A549 (cell line): ENCODE measurements around the gene NFILZ. TPM values are rescaled to one million over a fixed set of nuclear protein-coding genes. Genes with fewer than 3 reads are reported as not detected.

Experiments
- ATAC-seq, 2 experiments: fragments of 200-7000 bp in 1 of 2; fragments of >200 bp in 1 of 2; cut with Nextera tagmentation in 1 of 2; cut with Tn5 transposase in 1 of 2; 3 replicates each; pipeline versions ENCODE4 v1.8.0 to v1.9.1; 2018 to 2020; ENCODE audit warnings: mild to moderate bottlenecking in 1 of 2, moderate library complexity in 1 of 2
- CTCF ChIA-PET: fragments of 300-600 bp; sonication (Branson Sonifier 250); formaldehyde crosslinking; extraction: SDS; loops from one replicate; lab custom pipeline; 2021; ENCODE audit warnings: antibody characterized with exemption, inconsistent platforms; lab: Yijun Ruan, JAX
- POLR2A ChIA-PET: fragments of 350-600 bp; formaldehyde crosslinking; extraction: SDS; loops from one replicate; lab custom pipeline; 2021; ENCODE audit warnings: antibody characterized with exemption, inconsistent platforms; lab: Yijun Ruan, JAX
- DNase-seq, 2 experiments: peaks; one replicate each; pipeline versions ENCODE4 v3.0.0 to v3.0.0-alpha.2; 2011 to 2016; ENCODE audit warnings: low read depth in 1 of 2, low spot score in 1 of 2
- FAIRE-seq: peaks from 2 replicates; lab custom pipeline; 2011; peaks lifted over from hg19 to GRCh38; lab: Jason Lieb, UNC
- H3K27ac ChIP-seq, 2 experiments: fragments of >200 bp; sonication (Bioruptor Twin); formaldehyde crosslinking; 3 replicates each; pipeline ENCODE4 v1.5.1; 2016 to 2017
- H3K4me1 ChIP-seq: fragments of >200 bp; sonication (Bioruptor Twin); formaldehyde crosslinking; 3 replicates; pipeline ENCODE4 v1.6.1; 2016
- H3K4me2 ChIP-seq: fragments of >200 bp; sonication (Bioruptor Twin); formaldehyde crosslinking; 3 replicates; pipeline ENCODE4 v1.6.1; 2016
- H3K4me3 ChIP-seq: fragments of >200 bp; sonication (Bioruptor Twin); formaldehyde crosslinking; 3 replicates; pipeline ENCODE4 v1.5.1; 2016
- H3K9me3 ChIP-seq: fragments of >200 bp; sonication (Bioruptor Twin); formaldehyde crosslinking; 3 replicates; pipeline ENCODE4 v1.6.1; 2016
- BCL3 ChIP-seq: fragments of >200 bp; sonication (Bioruptor Twin); formaldehyde crosslinking; IDR thresholded peaks from 3 replicates; pipeline ENCODE4 v1.6.1; 2016
- CBX8 ChIP-seq: fragments of 200-600 bp; sonication (generic); IDR thresholded peaks from 2 replicates; pipeline ENCODE4 v1.6.1; 2016
- CHD4 ChIP-seq: fragments of 200-600 bp; sonication (generic); IDR thresholded peaks from 2 replicates; pipeline ENCODE4 v1.6.1; 2016; ENCODE audit warnings: antibody characterized with exemption, mild to moderate bottlenecking, borderline replicate concordance
- E2F6 ChIP-seq: IDR thresholded peaks from 2 replicates; pipeline ENCODE4 v1.6.1; 2012; ENCODE audit warnings: low read depth, borderline replicate concordance
- EHF ChIP-seq: fragments of 250-450 bp; sonication (Bioruptor Pico); IDR thresholded peaks from 2 replicates; pipeline ENCODE4 v1.5.0; 2020; ENCODE audit warnings: mild to moderate bottlenecking
- EHMT2 ChIP-seq: fragments of 200-600 bp; sonication (generic); IDR thresholded peaks from 2 replicates; pipeline ENCODE4 v1.6.1; 2016; ENCODE audit warnings: antibody characterized with exemption, low read depth, mild to moderate bottlenecking, moderate library complexity
- ELK1 ChIP-seq: fragments of 150-350 bp; IDR thresholded peaks from 2 replicates; pipeline ENCODE4 v1.6.1; 2014; ENCODE audit warnings: low read depth, mild to moderate bottlenecking, low read length
- FOXS1 ChIP-seq: fragments of 250-450 bp; sonication (Bioruptor Pico); IDR thresholded peaks from 2 replicates; pipeline ENCODE4 v1.5.0; 2020; ENCODE audit warnings: mild to moderate bottlenecking, moderate library complexity
- GATA3 ChIP-seq: IDR thresholded peaks from 2 replicates; pipeline ENCODE4 v1.6.1; 2012; ENCODE audit warnings: borderline replicate concordance
- HDAC2 ChIP-seq: fragments of 200-600 bp; sonication (generic); IDR thresholded peaks from 2 replicates; pipeline ENCODE4 v1.6.1; 2016
- HES2 ChIP-seq: fragments of >200 bp; sonication (Bioruptor Twin); formaldehyde crosslinking; IDR thresholded peaks from 2 replicates; pipeline ENCODE4 v1.6.1; 2016
- HEYL ChIP-seq: fragments of 250-450 bp; sonication (Bioruptor Pico); IDR thresholded peaks from 2 replicates; pipeline ENCODE4 v1.8.0; 2021; ENCODE audit warnings: mild to moderate bottlenecking, moderate library complexity
- HMGXB4 ChIP-seq: fragments of 250-450 bp; sonication (Bioruptor Pico); IDR thresholded peaks from 2 replicates; pipeline ENCODE4 v1.5.0; 2021; ENCODE audit warnings: mild to moderate bottlenecking, moderate library complexity, borderline replicate concordance
- HOXB13 ChIP-seq: fragments of 250-450 bp; sonication (Bioruptor Pico); IDR thresholded peaks from 2 replicates; pipeline ENCODE4 v1.5.0; 2020; ENCODE audit warnings: low read depth, mild to moderate bottlenecking, moderate library complexity
- KDM1A ChIP-seq: fragments of 200-600 bp; sonication (generic); IDR thresholded peaks from 2 replicates; pipeline ENCODE4 v1.6.1; 2016; ENCODE audit warnings: low read depth, mild to moderate bottlenecking
- MYC ChIP-seq: IDR thresholded peaks from 2 replicates; pipeline ENCODE4 v1.6.1; 2012; ENCODE audit warnings: mild to moderate bottlenecking, inconsistent platforms, low read length, improper control_type of control experiment, borderline replicate concordance
- NFE2L2 ChIP-seq: fragments of 150-350 bp; conservative IDR thresholded peaks from 2 replicates; pipeline ENCODE4 v1.6.1; 2014; ENCODE audit warnings: low read length
- NPAS2 ChIP-seq: fragments of 250-450 bp; sonication (Bioruptor Pico); IDR thresholded peaks from 2 replicates; pipeline ENCODE4 v1.8.0; 2022; ENCODE audit warnings: mild to moderate bottlenecking, moderate library complexity, borderline replicate concordance
- RCOR1 ChIP-seq: fragments of 150-350 bp; IDR thresholded peaks from 2 replicates; pipeline ENCODE4 v1.6.1; 2014; ENCODE audit warnings: antibody characterized with exemption, low read length, low read depth
- RFX5 ChIP-seq: fragments of 450-650 bp; IDR thresholded peaks from 2 replicates; pipeline ENCODE4 v1.7.1; 2014; ENCODE audit warnings: antibody characterized with exemption, mild to moderate bottlenecking, moderate library complexity
- RNF2 ChIP-seq: fragments of 200-600 bp; sonication (generic); IDR thresholded peaks from 2 replicates; pipeline ENCODE4 v1.6.1; 2016; ENCODE audit warnings: low read depth, mild to moderate bottlenecking, antibody characterized with exemption, moderate library complexity, borderline replicate concordance
- ZC3H11A ChIP-seq: fragments of 450-650 bp; IDR thresholded peaks from 2 replicates; pipeline ENCODE4 v1.6.1; 2014; ENCODE audit warnings: antibody characterized with exemption, mild to moderate bottlenecking
- ZNF302 ChIP-seq: fragments of 250-450 bp; sonication (Bioruptor Pico); IDR thresholded peaks from 2 replicates; pipeline ENCODE4 v1.9.0; 2021; ENCODE audit warnings: inconsistent platforms, mild to moderate bottlenecking, moderate library complexity
- WGBS: methylation state at CpG from one replicate; pipeline ENCODE4 v1.1.6; 2017; ENCODE audit errors: missing lambda C conversion rate; 5-methylcytosine and 5-hydroxymethylcytosine counted together
- polyA plus RNA-seq, 4 experiments: library from polyadenylated mRNA; depleted of rRNA in 3 of 4; stranded (reverse); fragments of >200 nt; fragmentation: RNase III in 1 of 4; extraction: RNeasy Plus Mini Kit Qiagen cat#74134 plus additional on column Dnase treatment in 1 of 4; gene quantifications; 2 replicates in 3 of 4; 3 replicates in 1 of 4; pipeline ENCODE4 v1.2.3, GENCODE V29; 2011 to 2017

Gene NFILZ
- polyA plus RNA-seq, 2 of the 4 experiments (the other 2 are of a cell fraction): not detected

GRCh38 chr19:8595651-8596050 lies 34.8 kb upstream of the NFILZ start:
- FAIRE-seq (no peak), ATAC-seq (no peak)
- CTCF ChIA-PET: interaction anchor here (0.7 to 5.7 kb wide), 6 partner anchors 10 to 99 kb away, joined by 3 to 42 read pairs (median 14); no protein-coding TSS in a partner anchor

GRCh38 chr19:8596168-8596567 lies 34.3 kb upstream of the NFILZ start:
- 88% methylated on average over 17 of the region's 23 CpGs for WGBS
- peaks cover 37% of the 10 kb centered on the region for H3K4me1 ChIP-seq
- peak overlapping the region; percentile 24 to 83; a peak in 3 of 6 replicates for H3K27ac ChIP-seq
- H3K4me2 ChIP-seq: no peak overlapping the region
- TF ChIP-seq GATA3 (no peak), BCL3 (no peak), E2F6 (no peak), KDM1A (no peak), HOXB13 (CRISPR knock-in tag) (no peak), NPAS2 (CRISPR knock-in tag) (no peak), HDAC2 (no peak), CBX8 (no peak)
- no peaks in the 10 kb centered on the region for H3K9me3 ChIP-seq
- no peak for DNase-seq
- no peak overlapping the region for H3K4me3 ChIP-seq
- FAIRE-seq: no peak
- ATAC-seq: no peak
- ChIA-PET POLR2A (interaction anchor here (0.5 kb wide), 1 partner anchor 447 kb away, joined by 4 read pairs; no protein-coding TSS in a partner anchor), CTCF (interaction anchor here (0.7 to 5.7 kb wide), 5 partner anchors 8 to 98 kb away, joined by 3 to 42 read pairs (median 20); no protein-coding TSS in a partner anchor)

More at GRCh38 chr19:8595651-8596050, 34.8 kb upstream of the NFILZ start:
- POLR2A ChIA-PET: no interaction called here
- Histone ChIP-seq H3K4me1 (peaks cover 37% of the 10 kb centered on the region), H3K4me3 (no peak overlapping the region), H3K4me2 (no peak overlapping the region), H3K9me3 (no peaks in the 10 kb centered on the region), H3K27ac (peak overlapping the region; percentile 25 to 83; a peak in 5 of 6 replicates)
- no peak for TF ChIP-seq ELK1
- no peak for TF ChIP-seq MYC
- TF ChIP-seq FOXS1 (CRISPR knock-in tag): no peak
- TF ChIP-seq EHF (CRISPR knock-in tag): no peak
- no peak for TF ChIP-seq EHMT2
- no peak for TF ChIP-seq HES2
- TF ChIP-seq NFE2L2: no peak
- no peak for TF ChIP-seq ZNF302 (CRISPR knock-in tag)
- TF ChIP-seq RCOR1: no peak
- TF ChIP-seq RNF2: no peak
- no peak for TF ChIP-seq HDAC2
- 100% methylated on average over 1 of the region's 15 CpGs for WGBS
- DNase-seq: no peak

GRCh38 chr19:8600064-8600463 lies 30.4 kb upstream of the NFILZ start:
- POLR2A ChIA-PET: no interaction called here
- no peak for DNase-seq
- Histone ChIP-seq H3K9me3 (peaks cover 9% of the 10 kb centered on the region), H3K4me3 (no peak overlapping the region), H3K4me2 (no peak overlapping the region), H3K27ac (no peak overlapping the region), H3K4me1 (peaks cover 24% of the 10 kb centered on the region)
- FAIRE-seq: no peak
- CTCF ChIA-PET: interaction anchor here (1.6 kb wide), 1 partner anchor 94 kb away, joined by 4 read pairs; no protein-coding TSS in a partner anchor
- ATAC-seq: no peak
- WGBS: 98% methylated on average over 2 of the region's 2 CpGs
- TF ChIP-seq RFX5 (no peak), ELK1 (no peak), E2F6 (no peak), ZC3H11A (no peak), EHMT2 (no peak), CHD4 (peak; percentile 66; the same call in 1 of the 2 replicates), HMGXB4 (CRISPR knock-in tag) (no peak), HEYL (CRISPR knock-in tag) (no peak), KDM1A (peak; percentile 68; the same call in 1 of the 2 replicates)
